ENCODE results near the gene CDCP2. TPM values are rescaled to one million over a fixed set of nuclear protein-coding genes. Genes with fewer than 3 reads are reported as not detected.

The CDCP2 gene
- total and polyA plus RNA-seq, 2 of the 8 experiments (the other 6 are each of a cell fraction or from before 2014, with no cell fraction given): not detected

DNA sequence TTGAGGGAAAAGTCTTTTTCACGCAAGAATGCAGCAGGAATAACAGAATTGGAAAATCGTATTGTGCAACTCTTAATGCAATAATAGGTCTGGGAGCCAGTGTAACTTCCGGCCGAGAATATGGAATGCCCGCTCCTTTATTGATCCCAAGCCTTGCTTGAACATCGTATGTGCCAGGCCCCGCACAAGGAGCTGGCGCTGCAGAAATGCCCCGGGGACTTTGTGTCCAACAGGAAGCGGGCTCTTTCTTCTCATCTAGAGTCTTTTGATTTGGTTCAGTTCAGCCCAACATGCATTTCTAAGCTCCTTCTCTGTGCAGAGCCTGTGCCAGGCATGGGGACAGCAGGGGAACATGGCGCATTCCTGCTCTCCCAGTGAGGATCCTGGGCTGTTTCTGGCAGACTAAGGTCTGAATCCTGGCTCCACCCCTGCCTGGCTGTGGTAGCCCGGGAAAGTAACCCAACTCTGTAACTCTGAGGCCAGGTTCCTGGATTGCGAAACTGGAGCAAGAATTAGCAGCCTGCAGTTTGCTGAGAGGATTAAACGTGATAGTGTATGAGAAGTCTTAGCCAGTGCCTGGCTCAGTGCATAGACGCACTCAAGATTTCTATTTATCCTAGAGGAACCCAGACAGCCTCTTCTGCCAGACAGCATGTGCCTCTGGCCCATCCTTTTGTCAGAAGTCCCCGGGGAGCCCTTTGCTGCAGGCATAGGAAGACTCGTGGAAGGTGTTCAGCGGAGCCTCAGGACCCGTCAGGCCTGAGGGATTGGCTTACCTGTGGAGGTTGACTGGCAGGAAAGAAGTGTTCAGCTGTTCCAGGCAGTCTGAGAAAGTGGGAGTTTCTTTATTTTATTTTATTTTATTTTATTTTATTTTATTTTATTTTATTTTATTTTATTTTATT is 987 bp upstream of the CDCP2 start:
- 0 out of 2 replicates have a peak overlapping the region, but pooled peaks have one; percentile 3 for H2BK20ac ChIP-seq (ENCODE audit: low read length)
- no peak overlapping the region for H2BK12ac ChIP-seq (ENCODE audit: low read depth, low read length)
- H3K18ac ChIP-seq (ENCODE audit: extremely low read depth, low read length): no peak overlapping the region
- H3K4me3 ChIP-seq (ENCODE audit: extremely low read depth in 1 of 4, insufficient read depth in 2 of 4, low read depth in 3 of 4, low read length in 4 of 4): no peak overlapping the region
- no peak overlapping the region for H2BK5ac ChIP-seq (ENCODE audit: low read depth, low read length)
- H3K79me1 ChIP-seq (ENCODE audit: low read depth, low read length): no peaks in the 10 kb centered on the region; the same call in 1 of the 2 replicates
- H2BK120ac ChIP-seq (replicated peaks; ENCODE audit: low read depth, low read length): no peak overlapping the region
- H3K23me2 ChIP-seq (ENCODE audit: low read depth, low read length): no peaks in the 10 kb centered on the region; the same call in 1 of the 2 replicates
- no peaks in the 10 kb centered on the region for H3K36me3 ChIP-seq (ENCODE audit: control insufficient read depth in 2 of 4, insufficient read depth in 4 of 4, low read length in 3 of 4)
- H3K9ac ChIP-seq (replicated peaks in 1 of 4; ENCODE audit: extremely low read depth in 1 of 4, low read depth in 3 of 4, low read length in 3 of 4): no peak overlapping the region
- H2AFZ ChIP-seq (ENCODE audit: low read length): 0 out of 2 replicates have a peak overlapping the region, but pooled peaks have one; percentile 15
- no peak overlapping the region for H4K5ac ChIP-seq (ENCODE audit: insufficient read length, low read depth, low read length)
- H3K4me2 ChIP-seq (ENCODE audit: insufficient read depth in 1 of 2, low read depth in 2 of 2, low read length in 2 of 2): no peak overlapping the region; a peak in 1 of 4 replicates
- no peak overlapping the region for H4K91ac ChIP-seq (replicated peaks; ENCODE audit: insufficient read length, low read length)
- no peaks in the 10 kb centered on the region for H3K9me3 ChIP-seq (ENCODE audit: insufficient read depth in 2 of 2, low read depth in 1 of 2, low read length in 1 of 2)
- peak in 1 of 2 experiments; percentile 66 for DNase-seq (ENCODE audit: low read depth in 1 of 2, low spot score in 2 of 2)
- H3K27ac ChIP-seq (ENCODE audit: low read depth, low read length): no peak overlapping the region
- H2BK15ac ChIP-seq (ENCODE audit: low read length): peak overlapping the region; percentile 88; the same call in 1 of the 2 replicates
- CTCF ChIA-PET (ENCODE audit: partially characterized antibody): interaction anchor here (0.7 to 2.8 kb wide), 12 partner anchors 9 to 33 kb away, joined by 3 to 16 read pairs (median 4); no protein-coding TSS in a partner anchor
- peak; percentile 52 for FAIRE-seq
- no peaks in the 10 kb centered on the region for H4K20me1 ChIP-seq (replicated peaks in 1 of 2; ENCODE audit: control insufficient read depth in 1 of 2, insufficient read depth in 2 of 2, low read length in 2 of 2)
- TF ChIP-seq, protein P1, sequence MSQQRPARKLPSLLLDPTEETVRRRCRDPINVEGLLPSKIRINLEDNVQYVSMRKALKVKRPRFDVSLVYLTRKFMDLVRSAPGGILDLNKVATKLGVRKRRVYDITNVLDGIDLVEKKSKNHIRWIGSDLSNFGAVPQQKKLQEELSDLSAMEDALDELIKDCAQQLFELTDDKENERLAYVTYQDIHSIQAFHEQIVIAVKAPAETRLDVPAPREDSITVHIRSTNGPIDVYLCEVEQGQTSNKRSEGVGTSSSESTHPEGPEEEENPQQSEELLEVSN (IDR thresholded peaks at IDR 0.05): peak; percentile 23; the same call in 1 of the 2 replicates
- TF ChIP-seq BRCA1 (IDR thresholded peaks at IDR 0.05; ENCODE audit: low read depth, low read length): no peak
- TF ChIP-seq, protein P2, sequence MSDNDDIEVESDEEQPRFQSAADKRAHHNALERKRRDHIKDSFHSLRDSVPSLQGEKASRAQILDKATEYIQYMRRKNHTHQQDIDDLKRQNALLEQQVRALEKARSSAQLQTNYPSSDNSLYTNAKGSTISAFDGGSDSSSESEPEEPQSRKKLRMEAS (IDR thresholded peaks at IDR 0.05): 0 out of 2 replicates have a peak, but pooled peaks have one; percentile 19
- TF ChIP-seq TEAD4 (IDR thresholded peaks at IDR 0.05; ENCODE audit: low read depth, low read length): peak; percentile 52; the same call in 1 of the 2 replicates
- TF ChIP-seq SP4 (IDR thresholded peaks at IDR 0.05; ENCODE audit: low read length): no peak
- no peak for TF ChIP-seq KDM4A (IDR thresholded peaks at IDR 0.05; ENCODE audit: low read depth, low read length, severe bottlenecking)
- 0 out of 2 replicates have a peak, but pooled peaks have one; percentile 27 for TF ChIP-seq YY1 (IDR thresholded peaks at IDR 0.05; ENCODE audit: low read depth, low read length)
- TF ChIP-seq CEBPB (IDR thresholded peaks at IDR 0.05; ENCODE audit: low read depth, low read length): peak; percentile 98
- no peak overlapping the region for H3K23ac ChIP-seq (ENCODE audit: insufficient read length)
- H3K56ac ChIP-seq (replicated peaks; ENCODE audit: insufficient read length, low read depth, low read length): no peak overlapping the region
- no peaks in the 10 kb centered on the region; a peak in 2 of 7 replicates for H3K4me1 ChIP-seq (replicated peaks in 1 of 4; ENCODE audit: control insufficient read depth in 3 of 4, insufficient read depth in 4 of 4, low read length in 3 of 4)
- H3K4ac ChIP-seq (replicated peaks; ENCODE audit: insufficient read length, low read depth, low read length): no peak overlapping the region
- no peak overlapping the region for H4K8ac ChIP-seq (ENCODE audit: extremely low read depth, insufficient read depth, low read length)
- H3K27me3 ChIP-seq (replicated peaks in 1 of 4; ENCODE audit: control insufficient read depth in 3 of 4, extremely low read depth in 1 of 4, insufficient read depth in 3 of 4, low read length in 3 of 4): no peaks in the 10 kb centered on the region
- 76% methylated on average over 18 of the region's 19 CpGs; no CpG with 5 or more reads in 1 of the 2 experiments for WGBS, 2 experiments (ENCODE audit: extremely low coverage in 1 of 2, insufficient coverage in 1 of 2, insufficient read length in 1 of 2, insufficient replicate concordance in 2 of 2, low coverage in 1 of 2, low lambda C conversion rate in 2 of 2, missing lambda C conversion rate in 1 of 2)
- no peak overlapping the region for H3K14ac ChIP-seq (ENCODE audit: insufficient read length)
- H3K79me2 ChIP-seq (ENCODE audit: control insufficient read depth in 1 of 2, insufficient read depth in 2 of 2, low read length in 2 of 2): no peaks in the 10 kb centered on the region
- POLR2A ChIA-PET (ENCODE audit: partially characterized antibody): interaction anchor here (1.0 to 1.5 kb wide), 4 partner anchors 8 to 211 kb away, joined by 3 to 4 read pairs (median 4); no protein-coding TSS in a partner anchor
- H2AK5ac ChIP-seq (ENCODE audit: low read depth, low read length): no peak overlapping the region

Data from H1 (cell line).